HG03571 (cell line): ENCODE measurements around the gene LRRK1.

Experiments used
- ATAC-seq: cut with Tn5 transposase; IDR thresholded peaks from one replicate; pipeline ENCODE4 v1.9.1; 2021; ENCODE audit not compliant: unreplicated experiment

Gene LRRK1

GRCh38 chr15:100968050-100968966 is 49.2 kb downstream of the LRRK1 start:
- no peak for ATAC-seq

DNA sequence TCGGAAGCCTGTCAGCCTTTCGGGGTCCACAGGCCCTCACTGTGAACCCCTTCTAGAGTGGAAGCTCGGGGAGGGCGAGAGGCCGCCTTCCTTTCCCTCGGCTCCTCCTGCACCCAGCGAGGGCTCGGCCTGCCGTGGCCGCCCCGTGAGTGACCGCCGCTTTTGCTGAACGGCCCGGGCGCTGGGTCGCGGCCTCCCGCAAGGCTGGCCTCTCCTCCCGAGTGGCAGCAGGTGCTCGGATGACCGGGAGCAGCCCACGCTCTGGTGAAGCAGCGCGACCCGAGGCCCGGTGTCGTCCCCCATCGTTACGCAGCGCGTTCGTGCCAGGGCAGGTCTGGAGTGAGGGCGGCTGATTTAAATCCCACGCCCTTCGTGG is 53.8 kb downstream of the LRRK1 start:
- ATAC-seq = no peak

GRCh38 chr15:100973351-100974111 is 54.4 kb downstream of the LRRK1 start:
- ATAC-seq = no peak

DNA sequence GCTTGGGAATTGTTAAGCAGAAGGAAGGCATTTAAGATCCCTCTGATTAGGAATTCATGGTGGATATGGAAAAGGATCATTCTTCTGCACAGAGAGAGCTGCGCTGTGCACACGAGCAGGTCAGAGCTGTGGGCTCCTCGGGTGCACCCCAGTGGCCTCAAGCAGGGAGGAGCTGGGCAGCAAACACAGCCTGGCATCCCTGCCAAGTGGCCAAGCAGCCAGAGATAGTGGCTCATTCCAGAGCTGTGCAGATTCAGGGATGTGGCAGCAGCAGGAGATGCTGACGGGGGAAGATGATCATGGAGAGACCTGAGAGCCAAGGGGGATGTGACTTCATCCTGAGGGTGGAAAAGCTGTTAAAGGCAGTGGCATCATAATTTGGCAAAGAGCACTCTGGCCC is 55.9 kb downstream of the LRRK1 start:
- no peak for ATAC-seq

DNA sequence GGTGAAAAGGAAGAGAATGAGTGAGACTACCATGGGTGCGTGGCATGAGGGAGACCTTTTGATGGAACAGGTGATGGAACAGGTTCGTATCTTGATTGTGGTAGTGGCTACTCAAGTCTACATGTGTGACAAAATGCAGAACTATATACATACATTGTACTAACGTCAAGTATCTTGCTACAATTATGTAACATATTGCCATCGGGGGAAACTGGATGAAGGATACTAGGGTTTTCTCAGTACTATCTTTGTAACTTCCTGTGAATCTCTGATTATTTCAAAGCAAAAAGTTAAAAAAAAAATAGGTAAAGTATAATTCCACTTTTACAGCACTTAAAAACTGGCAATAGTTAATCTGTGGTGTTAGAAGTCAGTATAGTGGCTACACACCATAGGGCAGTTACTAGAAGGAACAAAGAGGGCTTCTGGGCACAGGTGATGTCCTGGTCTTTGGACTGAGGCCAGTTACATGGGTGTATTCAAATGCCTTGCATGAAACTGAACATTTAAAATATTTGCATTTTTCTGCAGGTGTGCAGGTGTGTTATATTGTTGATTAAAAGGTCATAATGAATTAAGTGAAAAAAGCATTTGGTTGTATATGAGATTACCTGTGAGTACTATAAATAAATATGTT is 61.4 kb downstream of the LRRK1 start:
- no peak for ATAC-seq

DNA sequence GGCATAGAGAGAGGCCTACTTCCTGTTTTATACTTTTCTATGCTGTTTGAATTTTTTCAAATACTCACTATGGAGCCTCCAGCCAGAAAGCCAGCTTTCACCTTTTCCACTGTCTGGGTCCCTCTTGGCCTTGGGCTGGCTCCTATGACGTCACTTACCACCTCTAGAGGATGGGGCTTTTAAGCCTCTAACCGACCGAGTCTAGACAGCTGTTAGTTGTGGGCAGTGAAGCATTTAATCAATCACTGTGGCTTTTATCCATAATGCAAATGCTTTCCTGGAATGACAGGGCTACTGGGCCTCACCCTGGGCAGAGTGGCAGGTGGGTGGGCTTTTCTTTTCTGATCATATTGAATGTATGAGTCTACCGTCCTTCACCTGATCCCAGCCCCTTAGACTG is 61.9 kb downstream of the LRRK1 start:
- ATAC-seq = no peak

- ATAC-seq = no peak
These were observed 64.1 kb downstream of the LRRK1 start for GRCh38 chr15:100983221-100983620.

DNA sequence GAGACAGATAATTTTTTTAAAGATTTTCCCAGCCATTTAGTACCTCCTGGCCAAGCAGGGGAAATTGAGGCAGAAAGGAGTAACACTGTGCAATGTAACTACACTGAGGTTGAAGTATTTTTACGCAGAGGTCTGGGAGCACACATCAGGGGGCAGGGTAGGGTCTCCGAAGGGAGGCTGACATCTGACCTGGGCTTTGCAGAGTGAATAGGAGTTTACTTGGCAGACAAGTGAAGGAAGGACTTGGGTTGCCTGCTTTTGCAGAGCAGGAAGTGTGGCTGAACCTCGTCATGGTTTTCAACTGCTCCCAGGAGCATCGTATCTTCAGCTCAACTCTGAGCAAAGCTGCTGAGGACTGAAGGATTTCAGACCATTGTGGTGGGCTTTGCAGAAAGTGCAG is 66.2 kb downstream of the LRRK1 start:
- ATAC-seq = no peak

DNA sequence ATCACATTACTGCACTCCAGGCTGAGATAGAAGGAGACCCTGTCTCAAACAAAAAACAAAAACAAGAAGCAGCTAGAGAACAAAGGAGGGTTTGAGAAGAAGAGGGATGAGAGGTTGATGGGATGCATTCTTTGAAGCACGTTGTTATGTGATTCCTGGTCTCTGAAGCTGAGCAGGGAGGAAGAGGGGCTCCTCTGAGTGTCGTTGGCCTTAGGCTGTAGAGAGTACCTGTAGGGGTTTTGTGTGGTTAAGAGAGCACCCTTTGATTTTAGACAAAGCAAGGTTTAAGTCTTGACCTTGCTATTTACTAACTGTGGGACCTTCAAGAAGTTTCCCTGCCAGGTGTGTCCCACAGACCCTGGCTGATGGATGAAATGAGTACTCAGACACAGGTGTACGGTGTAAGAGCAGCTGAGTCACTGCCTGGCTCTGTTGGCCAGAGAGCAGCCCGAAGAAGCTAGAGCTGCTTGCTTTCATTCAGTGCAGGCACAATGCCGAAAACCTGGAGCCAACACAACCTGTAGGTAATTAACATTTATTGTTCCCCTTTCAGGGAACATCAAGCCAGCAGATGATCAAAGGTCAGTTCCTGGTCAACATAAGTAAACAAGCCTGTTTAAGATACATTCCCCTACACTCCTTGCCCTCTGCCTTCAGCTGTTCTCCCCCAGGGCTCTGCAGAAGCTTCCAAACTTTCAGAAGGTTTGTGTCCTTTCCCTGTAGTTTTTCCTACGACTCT is 67.2 kb downstream of the LRRK1 start:
- ATAC-seq = no peak

DNA sequence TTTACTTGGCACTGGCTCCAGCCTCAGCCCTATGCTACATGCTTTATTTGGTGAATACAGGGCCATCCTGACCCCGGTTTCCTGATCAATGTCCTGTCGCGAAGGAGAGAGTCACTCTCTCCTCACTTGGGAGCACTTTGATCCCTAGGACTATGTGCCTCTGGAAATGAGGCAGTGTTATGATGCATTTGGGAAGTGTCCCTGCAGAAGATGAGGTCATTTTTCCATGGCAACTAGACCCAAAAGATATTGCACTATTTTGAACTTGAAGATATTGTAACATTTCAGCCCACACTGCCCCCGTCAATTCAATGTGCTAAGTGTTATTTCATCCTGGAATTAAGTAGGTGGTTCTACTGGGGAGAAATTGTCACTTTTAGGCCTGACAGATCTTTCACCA is 68.0 kb downstream of the LRRK1 start:
- ATAC-seq = no peak

DNA sequence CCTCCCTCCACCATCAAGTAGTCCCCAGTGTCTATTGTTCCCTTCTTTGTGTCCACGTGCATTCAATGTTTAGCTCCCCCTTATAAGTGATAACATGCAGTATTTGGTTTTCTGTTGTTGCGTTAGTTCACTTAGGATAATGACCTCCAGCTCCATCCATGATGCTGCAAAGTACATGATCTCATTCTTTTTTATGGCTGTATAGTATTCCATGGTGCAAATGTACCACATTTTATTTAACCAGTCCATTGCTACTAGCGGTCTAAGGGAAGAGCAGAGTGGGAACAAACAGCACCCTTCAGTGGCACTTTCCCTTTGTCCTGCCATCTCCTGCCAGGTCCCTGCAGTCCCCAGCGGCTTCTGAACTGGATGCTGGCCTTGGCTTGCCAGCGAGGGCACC is 69.1 kb downstream of the LRRK1 start:
- ATAC-seq = no peak

DNA sequence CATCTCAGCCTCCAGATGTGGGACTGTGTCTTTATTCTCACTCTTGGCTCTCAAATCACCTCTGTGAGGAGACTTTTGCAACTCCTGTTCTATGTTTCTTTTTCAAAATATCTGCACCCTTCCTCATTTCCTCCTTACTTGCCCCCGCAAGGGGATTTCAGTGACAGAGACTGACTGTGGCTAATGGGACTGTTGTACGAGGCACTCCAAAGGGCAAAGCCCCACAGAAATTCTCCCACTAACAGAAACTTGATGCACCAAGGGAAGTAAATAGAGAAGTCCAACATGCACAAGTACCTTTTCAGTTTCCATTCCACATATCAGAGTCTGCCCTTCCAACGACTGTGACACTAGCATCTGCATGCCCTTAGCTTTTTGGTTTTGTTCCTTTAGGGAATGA is 69.7 kb downstream of the LRRK1 start:
- ATAC-seq = no peak

DNA sequence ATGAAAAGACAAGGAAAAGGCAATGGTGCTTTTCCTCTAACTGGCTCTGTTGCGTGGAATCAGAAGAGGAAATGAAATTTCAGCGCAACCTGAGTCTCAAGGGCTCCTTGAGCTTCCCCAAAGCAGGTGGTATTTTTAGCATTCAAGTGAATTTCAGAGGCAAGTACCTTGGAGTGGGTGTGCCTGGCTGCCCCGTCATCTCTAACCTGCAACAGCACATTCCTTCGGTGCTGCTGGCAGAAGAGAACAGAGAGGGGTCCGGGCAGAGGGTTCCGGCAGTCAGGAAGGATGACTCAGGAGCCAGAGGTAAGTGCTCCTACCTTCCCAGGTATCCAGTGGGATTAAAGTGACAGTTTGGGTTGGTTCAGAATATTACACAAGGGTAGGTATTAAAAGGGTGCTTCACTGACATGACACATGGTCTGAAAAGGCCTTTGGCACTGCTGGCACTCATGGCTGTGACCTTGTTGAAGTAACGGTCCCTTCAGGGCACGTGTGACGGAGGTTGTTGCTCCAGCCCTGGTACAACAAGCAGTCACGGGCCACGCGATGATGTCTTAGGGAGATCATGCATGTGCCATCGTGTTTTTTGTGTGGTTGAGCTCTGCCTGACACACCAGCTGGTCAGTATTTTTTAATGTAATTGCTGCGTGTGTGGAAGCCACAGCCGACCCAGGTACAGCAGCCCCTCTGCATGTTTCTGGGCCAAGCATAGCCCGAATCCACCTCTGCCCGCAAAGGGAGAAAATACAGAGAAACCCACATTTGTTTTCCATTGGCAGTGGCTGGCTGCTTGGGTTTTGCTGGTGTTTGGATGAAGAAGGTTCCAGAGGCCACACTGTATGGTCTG is 75.7 kb downstream of the LRRK1 start:
- no peak for ATAC-seq

- no peak for ATAC-seq
These were observed 76.6 kb downstream of the LRRK1 start for GRCh38 chr15:100995471-100996430.

- no peak for ATAC-seq
These were observed 78.3 kb downstream of the LRRK1 start for GRCh38 chr15:100997442-100997841.

- no peak for ATAC-seq
These were observed 79.5 kb downstream of the LRRK1 start for GRCh38 chr15:100998630-100999029.

DNA sequence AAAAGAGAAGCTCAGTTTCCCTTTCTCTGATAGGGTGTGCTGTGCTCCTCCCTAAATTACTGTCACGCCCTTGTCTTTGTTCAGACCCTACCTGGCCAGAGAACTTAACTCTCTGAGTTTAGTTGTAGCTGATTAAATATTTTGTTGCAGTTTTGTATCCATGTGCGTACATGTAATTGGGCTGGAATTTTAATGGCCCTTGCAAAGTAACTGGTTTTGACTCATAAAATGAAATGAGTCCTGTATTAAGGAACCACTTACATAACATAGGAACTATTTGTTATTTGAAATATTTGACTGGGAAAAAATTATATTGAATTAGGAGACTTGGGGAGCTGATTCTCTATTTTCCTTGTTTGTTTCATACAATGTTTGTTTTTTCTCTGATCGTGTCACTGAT is 80.2 kb downstream of the LRRK1 start:
- no peak for ATAC-seq

DNA sequence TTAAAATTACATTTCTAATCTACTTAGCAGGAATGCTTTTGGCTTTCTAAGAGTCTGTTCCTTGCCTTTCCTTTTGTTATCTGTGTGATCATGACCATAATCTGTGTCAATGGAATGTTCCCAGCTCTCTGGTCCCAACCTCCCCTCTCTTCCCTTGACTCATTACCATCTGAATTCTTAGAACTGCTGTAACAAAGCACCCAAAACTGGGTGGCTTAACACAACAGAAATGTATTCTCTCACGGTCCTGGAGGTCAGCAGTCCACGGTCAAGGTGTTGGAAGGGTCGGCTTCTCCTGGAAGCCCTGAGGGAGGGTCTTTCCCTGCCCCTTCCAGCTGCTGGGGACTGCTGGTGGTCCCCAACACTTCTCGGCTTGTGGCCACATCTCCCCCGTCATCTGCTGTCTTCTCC is 81.1 kb downstream of the LRRK1 start:
- no peak for ATAC-seq

GRCh38 chr15:101001056-101001455 is 81.9 kb downstream of the LRRK1 start:
- ATAC-seq = no peak
